HG02588 (cell line): ENCODE data around the gene CATSPERE.

Experiments used
- ATAC-seq: cut with Tn5 transposase; IDR thresholded peaks from one replicate; pipeline ENCODE4 v1.9.1; 2021; ENCODE audit warnings: mild to moderate bottlenecking, moderate library complexity; ENCODE audit not compliant: unreplicated experiment

Gene CATSPERE

GRCh38 chr1:244615301-244615700 lies 154.2 kb downstream of the CATSPERE start:
- ATAC-seq = no peak

- ATAC-seq = no peak
These were observed 165.6 kb downstream of the CATSPERE start for GRCh38 chr1:244626709-244627108.

- no peak for ATAC-seq
These were observed 167.7 kb downstream of the CATSPERE start for GRCh38 chr1:244628789-244629188.

- ATAC-seq = no peak
These were observed 172.1 kb downstream of the CATSPERE start for GRCh38 chr1:244633140-244633539.

- ATAC-seq = no peak
These were observed 173.5 kb downstream of the CATSPERE start for GRCh38 chr1:244634546-244634945.

GRCh38 chr1:244636488-244637259 lies 175.6 kb downstream of the CATSPERE start:
- ATAC-seq = no peak

- no peak for ATAC-seq
These were observed 178.5 kb downstream of the CATSPERE start for GRCh38 chr1:244639561-244639960.

GRCh38 chr1:244640917-244641316 lies 179.8 kb downstream of the CATSPERE start:
- no peak for ATAC-seq

- ATAC-seq = no peak
These were observed 181.5 kb downstream of the CATSPERE start for GRCh38 chr1:244642526-244642925.

- ATAC-seq = no peak
These were observed 181.9 kb downstream of the CATSPERE start for GRCh38 chr1:244642988-244643387.

GRCh38 chr1:244645414-244645813 lies 184.3 kb downstream of the CATSPERE start:
- no peak for ATAC-seq

GRCh38 chr1:244645890-244646289 lies 184.8 kb downstream of the CATSPERE start:
- ATAC-seq = no peak

GRCh38 chr1:244647819-244648218 lies 186.7 kb downstream of the CATSPERE start:
- no peak for ATAC-seq

GRCh38 chr1:244651956-244652622 lies 191.0 kb downstream of the CATSPERE start:
- no peak for ATAC-seq

- ATAC-seq = peak; percentile 97
These were observed 191.8 kb downstream of the CATSPERE start, which contains the start of gene DESI2 for GRCh38 chr1:244652623-244653438. DESI2 (plus strand) TSS chr1:244653126; CDS start chr1:244653314, 188 bp downstream.

GRCh38 chr1:244653439-244654107 lies 192.5 kb downstream of the CATSPERE start:
- ATAC-seq = no peak

- no peak for ATAC-seq
These were observed 193.3 kb downstream of the CATSPERE start for GRCh38 chr1:244654108-244655038.

GRCh38 chr1:244655186-244655585 lies 194.1 kb downstream of the CATSPERE start:
- no peak for ATAC-seq

- no peak for ATAC-seq
These were observed 196.3 kb downstream of the CATSPERE start for GRCh38 chr1:244657421-244657820.

- ATAC-seq = no peak
These were observed 198.6 kb downstream of the CATSPERE start for GRCh38 chr1:244659694-244660093.
